HG03432 (cell line): ENCODE results near the gene KRT84.

ENCODE experiments used
- ATAC-seq: cut with Tn5 transposase; IDR thresholded peaks from one replicate; pipeline ENCODE4 v1.9.1; 2021; ENCODE audit warnings: mild to moderate bottlenecking, moderate library complexity; ENCODE audit not compliant: unreplicated experiment

The KRT84 gene

DNA sequence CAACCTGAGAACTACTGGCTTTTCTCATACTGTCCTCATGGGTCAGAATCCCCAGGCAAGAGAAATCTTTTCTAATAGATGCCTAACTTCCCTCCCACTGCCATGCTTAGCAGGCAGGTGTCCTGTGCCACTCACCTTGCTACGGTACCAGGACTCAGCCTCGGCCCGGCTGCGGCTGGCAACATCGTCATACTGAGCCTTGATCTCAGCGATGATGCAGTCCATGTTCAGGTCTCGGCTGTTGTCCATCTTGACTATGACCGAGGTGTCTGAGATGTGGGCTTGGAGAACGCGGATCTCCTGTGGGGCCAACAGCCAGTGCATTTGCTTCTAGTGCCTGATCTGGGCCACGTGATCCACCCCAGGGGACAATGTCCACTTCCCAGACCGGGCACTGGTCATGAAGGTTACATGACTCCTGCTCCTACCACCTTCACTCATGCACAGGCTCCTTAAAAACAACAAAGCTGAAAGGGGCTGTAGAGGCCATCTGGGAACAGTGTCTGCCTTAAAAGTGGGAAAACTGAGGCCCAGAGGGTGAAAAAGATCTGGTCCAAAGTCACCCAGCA is 22.3 kb downstream of the KRT84 start:
- no peak for ATAC-seq

DNA sequence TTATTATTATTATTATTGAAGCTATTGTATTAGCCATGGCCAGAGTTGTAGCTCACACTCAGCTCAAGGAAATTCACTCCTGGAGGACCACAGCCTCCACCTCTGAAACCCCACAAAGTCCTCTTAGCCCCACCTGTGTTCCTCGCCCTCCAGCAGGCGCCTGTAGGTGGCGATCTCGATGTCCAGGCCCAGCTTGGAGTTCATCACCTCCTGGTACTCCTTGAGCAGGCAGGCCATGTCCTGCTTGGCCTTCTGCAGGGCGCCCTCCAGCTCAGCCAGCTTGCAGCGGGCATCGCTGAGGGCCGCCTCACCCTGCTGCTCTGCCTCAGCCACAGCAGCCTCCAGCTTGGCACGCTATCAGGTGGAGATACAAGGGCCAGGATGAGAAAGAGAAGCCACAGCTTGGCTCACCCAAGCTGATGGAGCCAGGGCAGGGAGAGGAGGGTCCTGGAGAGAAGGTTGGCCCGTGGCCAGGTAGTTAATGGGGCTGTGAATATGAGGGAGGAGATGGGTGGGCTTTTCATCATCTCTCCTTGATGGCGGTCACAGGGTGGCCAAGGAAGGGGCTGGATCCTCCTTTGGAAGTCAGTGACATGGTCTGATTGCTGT is 23.2 kb downstream of the KRT84 start:
- ATAC-seq: no peak

DNA sequence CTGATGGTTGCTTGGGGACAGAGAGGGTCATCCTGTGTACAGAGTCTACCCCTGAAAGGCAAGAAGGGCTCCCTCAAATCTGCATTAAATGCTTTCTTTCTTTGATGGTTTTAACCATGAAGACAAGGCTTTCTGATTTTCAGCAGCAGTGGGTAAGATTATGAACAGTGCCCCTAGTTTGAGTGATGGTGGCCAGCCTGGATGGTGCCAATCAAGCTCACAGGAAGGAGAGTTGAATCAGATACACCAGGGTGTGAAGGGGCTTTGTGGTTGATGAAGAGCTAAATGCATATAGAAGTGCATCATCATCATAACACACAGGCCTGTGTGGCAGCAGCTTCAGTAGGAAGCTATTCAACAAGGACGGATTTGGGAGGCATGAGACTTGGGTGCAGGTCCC is 23.9 kb downstream of the KRT84 start:
- ATAC-seq: no peak

DNA sequence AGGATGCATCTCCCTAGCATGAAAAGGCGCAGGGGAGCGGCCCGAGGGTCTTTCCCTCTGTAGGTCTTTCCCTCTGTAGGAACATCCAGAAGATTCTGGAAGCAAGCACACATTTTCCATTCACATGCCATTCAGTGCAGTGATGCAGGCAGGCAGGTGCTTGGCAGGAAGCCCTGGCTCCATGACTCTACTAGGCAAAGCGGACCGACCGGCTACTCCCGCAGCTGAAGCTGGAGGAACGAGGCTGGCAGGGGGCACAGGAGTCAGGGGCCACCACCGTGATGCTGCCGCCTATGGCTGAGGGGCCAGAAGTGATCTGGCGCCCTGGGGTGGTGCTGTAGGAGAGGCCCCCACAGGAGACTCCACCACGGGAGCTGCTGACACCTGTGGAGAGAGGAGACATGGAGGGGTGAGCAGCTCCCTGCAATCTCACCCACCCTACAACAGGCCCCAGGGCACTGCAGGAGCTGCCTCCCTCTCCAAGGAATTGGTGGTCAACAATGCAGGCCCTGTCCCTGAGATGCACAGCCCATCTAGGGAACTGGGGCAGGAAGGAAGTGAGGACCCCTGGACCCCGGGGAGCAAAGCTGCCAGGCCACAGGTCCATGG is 24.7 kb downstream of the KRT84 start:
- no peak for ATAC-seq

DNA sequence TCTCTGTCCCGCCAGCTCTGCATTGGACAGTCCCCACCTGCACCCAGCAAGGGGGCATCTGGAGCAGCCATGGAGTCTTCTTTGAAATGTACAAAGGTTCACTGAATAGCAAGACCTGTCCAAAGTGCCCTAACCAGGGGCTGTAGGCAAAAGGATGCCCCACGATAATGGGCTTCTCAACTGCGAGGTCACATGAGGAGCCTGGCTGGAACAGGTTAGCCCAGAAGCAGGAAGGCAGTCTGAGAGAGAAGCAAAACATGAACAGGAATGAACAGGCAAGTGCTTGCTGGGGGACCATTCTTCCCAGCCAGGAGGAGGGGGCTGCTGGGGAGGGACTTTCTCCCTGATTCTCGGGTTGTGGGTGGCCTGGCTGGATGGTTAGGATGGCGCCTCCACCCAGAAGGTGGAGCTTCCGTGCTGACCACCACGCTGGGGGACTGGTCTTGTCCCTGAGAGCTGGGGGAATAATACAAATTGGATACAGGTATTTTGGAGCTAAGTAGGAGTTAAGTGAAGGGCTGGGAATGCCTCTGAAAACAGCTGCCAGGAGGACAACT is 25.3 kb downstream of the KRT84 start:
- no peak for ATAC-seq

DNA sequence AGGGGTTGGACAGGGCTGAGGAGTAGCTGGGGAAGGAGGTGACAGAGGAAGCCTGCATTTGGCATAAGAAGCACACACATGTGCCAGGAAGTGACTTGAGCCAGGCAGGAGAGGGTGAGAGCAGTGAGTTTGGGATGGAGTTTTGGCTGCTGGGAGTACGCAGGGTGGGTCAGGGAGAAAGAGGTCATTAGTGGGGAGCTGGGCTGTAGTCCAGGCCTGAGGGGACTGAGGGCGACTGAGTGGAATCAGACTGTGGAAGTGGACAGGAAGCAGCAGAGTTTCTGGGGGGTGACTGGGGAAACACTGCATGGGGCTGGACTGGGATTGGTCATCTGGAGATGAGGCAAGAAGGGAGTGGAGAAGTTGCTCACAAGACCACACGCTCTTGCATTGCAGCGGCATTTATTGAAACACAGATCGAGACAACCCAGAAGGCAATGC is 25.8 kb downstream of the KRT84 start:
- no peak for ATAC-seq

DNA sequence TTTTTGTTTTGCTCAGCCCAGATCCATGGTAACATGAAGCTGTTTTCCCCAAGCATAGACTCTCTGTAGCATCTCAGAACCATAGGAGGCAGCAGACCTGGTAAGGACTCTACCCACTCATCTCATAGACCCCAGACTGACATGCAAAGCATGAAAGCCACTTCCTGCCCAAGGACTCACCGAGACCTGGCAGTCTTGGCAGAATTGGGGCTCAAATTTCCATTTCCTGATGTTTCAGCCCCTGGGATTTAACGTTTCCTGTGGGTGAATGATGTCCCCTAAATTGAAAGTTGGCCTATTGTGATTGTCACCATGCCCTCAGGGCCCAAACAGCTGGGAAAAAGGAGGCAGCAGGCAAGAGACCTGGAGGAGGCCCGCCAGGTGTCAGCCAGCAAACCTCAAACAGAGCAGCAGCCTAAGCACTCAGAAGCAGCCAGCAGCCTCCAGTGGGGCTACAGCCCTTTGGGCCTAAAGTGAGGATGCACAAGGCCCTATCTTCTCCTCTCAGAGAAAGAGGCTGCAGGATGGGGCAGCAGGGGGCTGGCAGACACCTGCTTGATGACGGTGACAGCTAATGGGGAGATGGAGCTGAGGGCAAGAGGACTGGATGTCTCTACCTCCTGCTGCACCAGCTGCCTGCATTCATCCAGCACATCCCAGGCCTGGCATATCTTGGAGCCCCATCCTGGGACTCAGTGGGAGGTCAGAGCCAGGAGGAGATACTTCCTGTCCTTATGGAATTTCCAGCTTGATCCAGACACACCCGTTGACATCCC is 26.7 kb downstream of the KRT84 start:
- peak; percentile 95 for ATAC-seq

DNA sequence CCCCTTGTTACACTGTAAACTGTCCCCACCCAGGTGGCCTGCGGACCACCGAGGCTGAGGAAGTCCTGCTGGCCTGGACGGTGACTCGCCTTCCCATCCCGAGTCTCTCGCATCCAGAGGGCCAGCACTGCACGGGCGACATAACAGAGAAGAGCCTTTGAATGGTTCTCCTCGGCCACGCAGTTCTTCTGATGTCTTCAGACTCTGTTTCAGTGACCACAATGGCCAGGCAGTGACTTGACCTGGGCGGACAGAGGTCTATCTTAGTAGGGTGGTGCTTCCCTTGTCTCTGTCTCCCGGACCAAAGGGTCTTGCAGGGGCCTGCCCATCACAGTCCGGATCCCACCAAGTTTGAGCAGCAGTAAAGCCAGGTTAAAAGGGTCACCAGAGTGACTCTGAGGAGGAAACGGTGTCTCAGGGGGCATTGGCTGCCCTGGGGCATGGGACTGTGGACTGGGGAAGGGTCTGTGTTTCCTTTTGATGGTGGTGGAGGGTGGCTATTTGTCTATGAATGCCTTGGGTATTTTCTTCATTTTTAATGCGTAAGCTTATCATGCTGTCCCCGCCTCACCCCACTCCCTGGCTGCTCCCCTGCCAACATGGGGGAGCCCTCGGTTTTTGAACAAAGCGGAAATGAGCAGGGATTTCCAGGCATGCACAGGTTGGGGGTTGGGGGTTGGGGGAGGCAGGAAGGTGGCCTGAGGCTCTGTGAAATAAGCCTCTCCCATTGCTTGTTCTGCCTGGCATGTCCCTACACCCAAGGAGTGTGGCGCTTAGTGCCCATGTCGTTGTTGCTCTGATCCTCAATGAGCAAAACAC is 28.5 kb downstream of the KRT84 start:
- ATAC-seq: no peak

DNA sequence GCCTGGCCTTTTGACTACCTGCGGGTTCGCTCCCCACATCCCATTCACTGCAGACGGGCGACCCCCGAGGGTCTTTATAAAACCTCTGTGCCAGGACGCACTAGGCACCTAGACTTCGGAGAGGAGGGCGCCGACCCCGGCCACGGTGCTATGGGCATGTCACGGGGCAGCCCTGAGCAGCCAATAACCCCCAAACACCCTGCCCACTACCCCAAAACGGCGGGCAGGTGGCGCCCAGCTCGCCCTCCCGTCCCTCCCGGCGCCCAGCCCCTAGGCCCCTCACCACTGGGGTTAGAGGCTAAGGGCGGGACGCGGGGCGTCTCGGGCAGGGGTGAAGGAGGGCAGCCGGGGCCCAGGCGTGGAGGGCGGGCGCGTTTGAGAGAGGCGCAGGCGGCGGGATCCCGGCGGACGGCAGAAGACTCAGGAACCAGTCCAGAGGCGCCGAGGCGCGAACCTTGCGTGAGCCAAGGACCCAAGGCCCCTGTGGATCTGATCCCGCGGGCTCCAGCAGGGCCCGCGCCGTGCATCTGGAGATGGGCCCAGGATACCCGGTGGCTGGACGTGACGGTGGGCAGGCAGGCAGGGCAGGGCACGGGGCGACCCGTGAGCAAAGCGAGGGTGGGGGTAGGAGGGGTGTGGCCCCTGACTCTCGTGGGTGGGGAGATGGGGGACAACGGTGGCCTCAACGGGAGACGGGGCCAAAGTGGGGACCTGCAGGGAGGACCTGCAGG is 29.3 kb downstream of the KRT84 start:
- ATAC-seq: no peak

DNA sequence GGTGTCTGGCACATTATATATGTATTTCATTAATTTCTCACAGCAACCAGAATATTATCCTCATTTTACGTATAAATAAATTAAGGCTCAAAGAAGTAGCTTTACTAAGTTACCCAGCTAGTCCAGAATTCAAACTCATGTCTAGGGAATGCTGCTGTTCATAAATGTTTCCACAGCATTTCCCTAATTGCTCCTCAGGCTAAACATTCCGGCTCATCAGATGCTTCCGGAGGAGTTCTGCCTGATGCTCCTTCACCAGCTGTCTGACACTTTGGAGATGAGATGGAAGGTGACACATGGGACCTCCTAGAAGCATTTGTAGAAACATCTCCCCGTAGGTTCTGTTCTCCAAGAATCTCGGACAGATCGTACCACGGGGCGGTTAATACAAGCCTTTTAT is 30.3 kb downstream of the KRT84 start:
- no peak for ATAC-seq

DNA sequence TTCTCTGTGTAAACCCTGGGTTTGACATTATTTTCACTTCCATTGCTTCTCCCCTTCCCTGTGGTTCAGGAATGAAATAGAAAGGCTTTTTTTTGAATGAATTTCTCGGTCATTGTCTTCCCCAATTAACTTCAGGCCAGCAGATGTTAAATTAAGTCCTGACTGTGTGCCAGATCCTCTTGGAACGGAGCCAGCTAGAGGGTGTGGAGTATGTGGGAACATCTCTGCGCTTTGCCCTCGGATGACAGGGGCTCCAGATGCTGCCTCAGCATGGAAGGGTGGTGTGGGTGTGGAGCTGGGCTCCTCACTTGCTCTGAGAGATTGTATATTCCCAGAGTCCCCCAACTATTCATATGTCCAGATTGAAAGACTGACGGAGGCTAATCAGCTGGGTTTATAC is 31.3 kb downstream of the KRT84 start:
- ATAC-seq: no peak

DNA sequence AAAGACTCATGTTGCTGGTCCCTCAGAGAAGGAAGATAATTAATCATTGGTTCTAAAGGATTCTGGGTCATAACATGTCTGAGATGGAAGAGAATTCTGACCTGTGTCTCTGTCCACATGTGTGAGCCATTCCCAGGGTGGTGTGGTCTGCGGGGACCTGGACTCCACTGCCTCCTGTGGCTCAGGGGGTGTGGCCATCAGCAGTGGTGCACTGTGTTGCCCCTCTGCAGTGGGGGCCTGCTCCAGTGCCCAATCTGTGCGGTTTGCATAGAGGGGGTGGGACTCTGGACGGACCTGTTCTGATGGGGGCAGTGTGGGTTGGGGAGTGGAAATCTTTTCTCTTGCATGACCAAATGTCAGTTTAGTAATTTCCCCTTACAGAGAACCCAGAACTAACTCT is 31.7 kb downstream of the KRT84 start:
- ATAC-seq: no peak

DNA sequence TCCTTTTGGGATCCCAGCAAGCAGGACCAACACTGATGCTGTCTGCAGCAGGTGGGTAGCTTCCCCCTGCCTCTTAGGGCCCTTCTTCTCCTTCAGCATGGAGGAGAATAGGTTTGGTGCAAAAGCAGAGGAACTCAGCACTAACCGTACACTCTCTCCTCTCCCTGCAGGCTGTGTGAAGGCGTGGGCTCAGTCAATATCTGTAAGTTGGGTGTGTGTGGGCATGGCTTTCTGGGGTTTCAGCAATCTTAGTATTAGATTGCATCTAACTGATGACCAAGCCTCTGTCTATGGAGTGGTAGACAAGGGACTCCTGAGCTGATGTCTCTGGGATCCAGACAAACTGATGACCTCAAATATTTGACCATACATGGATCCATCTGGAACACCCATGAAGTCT is 32.5 kb downstream of the KRT84 start:
- ATAC-seq: no peak

DNA sequence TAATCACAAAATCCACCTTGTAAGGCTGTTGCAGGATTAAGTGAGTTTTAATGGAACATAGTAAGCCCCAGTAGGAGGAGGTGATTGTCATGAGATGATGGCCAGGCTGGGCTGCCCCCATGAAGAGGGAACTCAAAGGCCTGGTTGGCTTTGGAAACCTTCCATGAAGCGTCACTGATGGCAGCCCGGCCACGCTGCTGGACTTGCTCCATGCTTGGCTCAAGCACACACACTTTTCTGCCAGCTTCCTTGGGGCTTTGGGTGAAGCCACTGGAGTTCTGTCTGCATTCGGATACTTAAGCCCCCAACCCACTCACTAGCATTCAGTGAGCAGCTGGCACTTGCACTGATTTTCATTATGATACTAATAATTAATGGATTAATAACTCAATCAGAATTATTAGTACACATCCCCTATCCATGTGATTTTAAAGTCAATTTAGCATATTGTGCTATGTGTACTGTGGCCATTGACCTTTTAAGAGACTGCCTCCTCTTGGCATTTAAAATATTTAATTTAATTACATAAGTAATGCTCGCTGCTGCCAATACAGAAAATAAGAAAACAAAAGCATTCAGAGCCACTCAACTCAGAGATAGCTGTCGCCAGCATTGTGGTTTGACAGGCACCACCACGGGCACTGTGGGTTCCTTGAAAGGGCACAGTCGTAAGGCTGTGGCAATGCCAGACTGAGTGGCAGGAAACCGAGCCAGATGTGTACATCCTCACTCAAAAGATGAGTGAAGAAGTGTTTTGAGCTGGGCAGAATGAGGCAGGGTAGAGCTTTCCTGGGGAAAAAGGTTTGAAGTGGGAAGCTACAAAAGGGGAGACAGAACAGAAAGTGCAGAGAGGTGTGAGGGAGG is 34.0 kb downstream of the KRT84 start:
- ATAC-seq: no peak

DNA sequence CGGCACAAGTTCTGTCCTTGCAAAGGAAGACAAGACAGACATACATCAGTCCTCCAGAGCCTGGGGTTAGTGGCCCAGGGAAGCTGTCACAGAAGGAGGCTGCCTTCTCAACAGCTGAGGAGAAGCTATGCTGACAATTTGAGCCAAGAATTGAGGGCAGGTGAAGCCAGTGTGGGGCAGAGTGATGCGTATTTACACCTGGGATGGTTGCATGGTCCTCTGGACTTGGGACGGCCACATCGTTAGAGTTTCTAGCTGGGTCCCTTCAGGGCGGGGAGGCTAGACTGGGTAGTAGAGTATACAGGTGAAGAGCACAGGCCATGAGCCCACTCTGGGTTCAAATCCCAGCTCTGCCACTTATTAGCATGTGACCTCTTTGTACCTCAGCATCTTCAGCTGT is 34.7 kb downstream of the KRT84 start:
- ATAC-seq: no peak

DNA sequence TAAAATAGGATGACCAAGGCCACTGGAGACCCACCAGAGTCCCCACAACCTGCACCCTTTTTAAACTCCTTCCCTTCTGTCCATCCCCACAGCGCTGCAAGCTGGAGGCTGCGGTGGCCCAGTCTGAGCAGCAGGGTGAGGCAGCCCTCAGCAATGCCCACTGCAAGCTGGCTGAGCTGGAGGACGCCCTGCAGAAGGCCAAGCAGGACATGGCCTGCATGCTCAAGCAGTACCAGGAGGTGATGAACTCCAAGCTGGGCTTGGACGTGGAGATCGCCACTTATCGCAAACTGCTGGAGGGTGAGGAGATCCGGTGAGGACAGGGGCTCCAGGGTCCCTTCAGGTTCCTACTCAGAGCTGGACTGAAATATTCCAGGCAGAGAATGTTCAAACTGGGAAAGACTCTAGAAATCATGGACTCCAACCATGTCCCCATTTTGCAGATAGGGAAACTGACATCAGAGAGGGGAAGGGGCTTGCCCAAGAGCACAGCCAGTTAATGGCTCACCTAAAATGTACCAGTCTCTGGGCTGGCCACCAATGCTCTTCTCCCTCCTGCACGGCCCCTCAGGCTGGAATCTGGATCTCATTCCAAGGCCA is 35.3 kb downstream of the KRT84 start:
- no peak for ATAC-seq

DNA sequence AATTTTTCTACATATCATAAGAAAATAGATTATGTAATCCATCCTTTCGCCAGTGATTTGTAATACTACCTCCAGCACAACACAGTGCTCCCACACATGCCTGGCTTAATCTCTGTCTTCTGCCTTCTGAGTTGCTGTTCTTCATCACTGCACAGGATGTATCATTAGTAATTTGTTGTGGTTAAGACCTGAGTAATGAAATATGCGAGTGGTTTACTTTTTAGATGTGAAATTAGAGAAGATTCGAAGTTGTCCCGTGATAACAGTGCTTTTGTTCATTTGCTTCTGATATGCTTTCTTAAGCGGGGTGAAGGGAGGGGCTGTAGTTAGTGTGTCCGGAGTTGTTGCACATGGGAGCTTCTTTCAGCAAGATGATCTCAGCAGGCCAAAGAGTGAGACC is 36.3 kb downstream of the KRT84 start:
- no peak for ATAC-seq

DNA sequence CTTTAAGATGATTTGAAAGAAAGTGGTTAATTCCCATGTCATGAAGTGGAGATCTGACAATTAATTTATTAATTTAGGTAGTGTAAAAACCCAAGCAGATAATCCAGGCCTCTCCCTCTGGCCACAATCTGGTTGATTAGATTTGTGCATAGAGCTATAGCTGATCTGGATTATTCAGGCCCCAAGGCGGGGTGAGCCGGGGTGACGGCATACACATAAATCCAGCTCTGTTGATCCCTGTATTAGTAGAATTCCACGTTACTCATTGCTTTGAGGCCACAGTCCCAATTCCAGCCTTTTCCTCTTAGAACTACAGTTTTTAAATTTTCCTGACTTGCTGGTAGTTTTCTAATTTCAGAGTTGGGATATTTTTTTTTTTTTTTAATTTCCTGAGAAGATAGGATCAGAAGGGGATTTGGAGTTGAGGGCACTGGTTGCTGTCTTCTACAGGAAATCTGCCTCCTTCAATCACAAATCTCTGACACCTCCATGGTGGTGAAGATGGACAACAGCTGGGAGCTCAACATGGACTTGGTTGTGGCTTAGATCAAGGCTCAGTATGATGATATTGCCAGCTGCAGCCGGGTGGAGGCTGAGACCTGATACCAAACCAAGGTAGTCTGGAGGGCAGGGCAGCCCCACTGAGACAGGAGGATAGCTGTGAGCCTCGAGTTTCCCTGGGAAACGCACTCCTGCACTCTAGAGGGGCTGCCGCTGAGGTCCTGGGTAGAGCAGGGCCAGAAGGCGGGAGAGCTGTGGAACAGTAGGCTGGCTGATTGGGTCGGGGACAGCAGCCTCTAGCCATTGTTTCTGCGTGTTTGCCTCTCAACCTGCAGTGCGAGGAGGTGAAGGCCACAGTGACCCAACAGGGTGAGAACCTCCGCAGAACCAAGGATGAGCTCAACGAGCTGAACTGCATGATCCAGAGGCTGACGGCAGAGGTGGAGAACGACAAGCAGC is 37.6 kb downstream of the KRT84 start:
- ATAC-seq: no peak
